Activated T-cell treated with anti-CD3 and anti-CD28 coated beads, Interleukin-2, amount 50 U/mL, for 4 hours (primary cell): Measurements from ENCODE around the gene HPCAL1. TPM values are rescaled to one million over a fixed set of nuclear protein-coding genes. Genes with fewer than 3 reads are reported as not detected.

Source experiments
- ATAC-seq, 2 donors: fragments of 200-7000 bp; cut with Tn5 transposase; one replicate each; pipeline ENCODE4 v1.10.0; 2021
- DNase-seq: peaks from one replicate; pipeline ENCODE4 v3.0.0-alpha.2; 2020
- H3K27me3 Mint-ChIP-seq: one replicate; pipeline ENCODE4 v1.8.0; 2021; ENCODE audit warnings: low read depth, mixed read lengths
- H3K36me3 Mint-ChIP-seq: one replicate; pipeline ENCODE4 v1.8.0; 2022; ENCODE audit warnings: mixed read lengths; ENCODE audit not compliant: insufficient read depth
- H3K4me1 Mint-ChIP-seq: one replicate; pipeline ENCODE4 v1.8.0; 2021; ENCODE audit warnings: low read depth, mixed read lengths
- H3K4me3 Mint-ChIP-seq: one replicate; pipeline ENCODE4 v1.8.0; 2021; ENCODE audit warnings: mild to moderate bottlenecking, moderate library complexity, mixed read lengths
- H3K9me3 Mint-ChIP-seq: one replicate; pipeline ENCODE4 v1.8.0; 2021; ENCODE audit warnings: mixed read lengths
- total RNA-seq, 3 donors: library from RNA; stranded (reverse); gene quantifications; one replicate each; pipeline ENCODE4 v1.2.1, GENCODE V29; 2021

Gene HPCAL1
- total RNA-seq, 3 donors from 2014 or later: 40.8 to 44.7 (median 43.3) TPM

DNA sequence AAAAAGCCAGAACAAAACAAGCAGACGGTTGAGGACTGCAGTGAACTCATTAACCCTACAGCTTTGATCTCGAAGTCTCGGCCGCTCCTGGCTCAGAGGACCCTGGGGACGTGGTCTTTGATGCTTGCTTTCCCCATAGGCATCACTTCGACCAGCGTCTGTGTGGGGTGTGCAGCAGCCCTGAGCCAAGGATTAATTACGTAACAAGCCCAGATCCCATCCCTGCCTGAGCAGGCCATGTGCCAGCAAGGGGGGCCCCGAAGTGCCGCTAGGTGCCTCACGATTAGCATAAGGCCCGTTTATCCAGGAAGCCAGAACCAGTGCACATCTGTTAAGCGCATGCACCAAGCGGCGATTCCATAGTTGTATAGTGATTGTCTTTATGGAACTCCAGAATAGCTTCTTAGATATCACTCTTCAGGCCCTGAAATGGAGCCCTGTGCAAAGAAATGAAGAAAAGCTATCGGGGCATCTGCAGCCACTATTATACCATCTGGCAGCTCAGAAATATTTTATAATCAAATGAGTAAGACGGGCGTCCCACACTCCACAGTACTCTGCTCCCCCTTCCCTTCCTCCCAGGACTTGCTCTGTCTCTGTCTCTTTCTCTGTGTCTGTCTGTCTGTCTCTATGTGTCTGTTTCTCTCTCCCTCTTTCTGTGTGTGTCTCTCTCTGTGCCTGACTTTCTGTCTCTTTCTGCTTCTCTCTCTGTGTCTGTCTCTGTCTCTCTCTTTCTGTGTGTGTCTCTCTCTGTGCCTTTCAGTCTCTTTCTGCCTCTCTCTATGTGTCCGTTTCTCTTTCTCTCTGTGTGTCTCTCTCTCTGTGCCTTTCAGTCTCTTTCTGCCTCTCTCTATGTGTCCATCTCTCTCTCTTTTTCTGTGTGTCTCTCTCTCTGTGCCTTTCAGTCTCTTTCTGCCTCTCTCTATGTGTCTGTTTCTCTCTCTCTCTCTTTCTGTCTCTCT, 41.7 kb downstream of the HPCAL1 start:
- no peaks in the 10 kb centered on the region for H3K27me3 Mint-ChIP-seq
- H3K4me1 Mint-ChIP-seq: peaks cover 64% of the 10 kb centered on the region
- DNase-seq (no peak), ATAC-seq (no peak)
- H3K4me3 Mint-ChIP-seq: no peak overlapping the region
- no peaks in the 10 kb centered on the region for H3K9me3 Mint-ChIP-seq
- no peaks in the 10 kb centered on the region for H3K36me3 Mint-ChIP-seq

DNA sequence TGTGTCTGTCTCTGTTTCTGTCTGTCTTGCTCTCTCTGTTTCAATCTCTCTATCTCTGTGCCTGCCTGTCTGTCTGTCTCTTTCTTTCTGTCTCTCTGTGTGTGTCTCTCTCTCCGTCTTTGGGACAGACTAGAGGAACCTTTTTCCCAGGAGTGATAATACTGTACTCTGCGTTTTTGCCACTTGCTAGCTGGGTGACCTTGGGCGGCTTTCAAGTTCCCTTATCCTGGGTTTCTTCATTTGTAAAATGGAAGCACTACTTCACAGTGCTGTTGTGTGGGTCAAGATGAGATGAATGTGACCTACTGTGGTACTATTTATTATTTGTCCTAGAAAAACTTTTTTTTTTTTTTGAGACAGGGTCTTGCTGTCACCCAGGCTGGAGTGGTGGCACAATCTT, 42.4 kb downstream of the HPCAL1 start:
- Mint-ChIP-seq H3K36me3 (peaks cover 2% of the 10 kb centered on the region), H3K4me1 (peaks cover 60% of the 10 kb centered on the region), H3K9me3 (no peaks in the 10 kb centered on the region), H3K27me3 (no peaks in the 10 kb centered on the region), H3K4me3 (no peak overlapping the region)
- DNase-seq (no peak), ATAC-seq (no peak)

DNA sequence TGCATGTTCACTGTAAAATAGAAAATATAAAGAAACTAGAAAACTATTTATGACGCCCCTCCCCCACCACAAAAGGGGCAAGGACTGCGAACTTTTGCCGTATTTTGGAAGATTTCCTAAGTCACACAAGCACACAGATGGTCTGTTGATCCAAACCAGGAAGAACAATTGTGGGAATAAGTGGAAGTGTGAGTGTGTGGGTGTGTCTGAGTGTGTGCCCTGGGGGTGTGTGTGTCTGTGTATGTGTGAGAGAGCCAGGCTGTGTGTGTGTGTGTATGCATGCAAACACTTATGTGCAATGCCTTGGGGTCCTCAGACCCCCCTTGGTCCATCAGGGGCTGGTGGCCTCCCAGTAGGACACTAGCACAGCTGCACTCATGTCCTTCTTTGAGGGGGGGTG, 43.1 kb downstream of the HPCAL1 start:
- no peak overlapping the region for H3K4me3 Mint-ChIP-seq
- H3K4me1 Mint-ChIP-seq: peaks cover 61% of the 10 kb centered on the region
- H3K27me3 Mint-ChIP-seq: no peaks in the 10 kb centered on the region
- peaks cover 2% of the 10 kb centered on the region for H3K36me3 Mint-ChIP-seq
- ATAC-seq (no peak), DNase-seq (no peak)
- H3K9me3 Mint-ChIP-seq: no peaks in the 10 kb centered on the region

DNA sequence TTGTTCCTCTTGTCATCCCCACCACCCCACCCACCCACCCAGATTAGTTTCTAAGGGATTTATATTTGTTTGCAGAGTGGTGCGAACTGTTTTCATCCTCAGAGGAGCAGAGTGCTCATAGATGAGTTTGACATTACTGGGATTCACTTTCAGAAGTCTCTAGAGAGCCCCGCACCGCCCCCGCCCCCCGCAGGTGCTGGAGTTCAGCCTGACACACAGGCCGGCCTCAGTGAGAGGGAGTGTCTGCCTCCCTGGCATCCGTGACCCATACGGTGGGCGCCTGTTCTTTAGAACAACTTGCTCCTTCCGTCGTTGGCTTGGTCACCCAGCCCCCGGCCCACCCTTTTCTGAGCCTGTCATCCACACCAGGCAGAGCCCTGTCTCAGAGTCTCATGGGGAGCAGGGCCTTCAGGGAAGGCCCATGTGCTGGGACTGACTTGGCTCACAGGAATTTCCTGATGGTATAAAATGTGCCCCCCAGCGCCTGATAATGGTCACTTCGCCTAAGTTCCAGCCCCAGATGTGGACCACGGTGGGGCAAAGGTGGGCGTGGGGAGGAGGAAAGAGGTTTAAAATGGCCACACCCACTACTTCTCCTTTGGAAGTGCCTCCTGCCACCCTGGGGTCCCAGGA, 44.3 kb downstream of the HPCAL1 start:
- DNase-seq (no peak), ATAC-seq (peak in 1 of 2 donors; percentile 50)
- peaks cover 2% of the 10 kb centered on the region for H3K36me3 Mint-ChIP-seq
- H3K9me3 Mint-ChIP-seq: no peaks in the 10 kb centered on the region
- no peak overlapping the region for H3K4me3 Mint-ChIP-seq
- H3K4me1 Mint-ChIP-seq: peaks cover 63% of the 10 kb centered on the region
- no peaks in the 10 kb centered on the region for H3K27me3 Mint-ChIP-seq

DNA sequence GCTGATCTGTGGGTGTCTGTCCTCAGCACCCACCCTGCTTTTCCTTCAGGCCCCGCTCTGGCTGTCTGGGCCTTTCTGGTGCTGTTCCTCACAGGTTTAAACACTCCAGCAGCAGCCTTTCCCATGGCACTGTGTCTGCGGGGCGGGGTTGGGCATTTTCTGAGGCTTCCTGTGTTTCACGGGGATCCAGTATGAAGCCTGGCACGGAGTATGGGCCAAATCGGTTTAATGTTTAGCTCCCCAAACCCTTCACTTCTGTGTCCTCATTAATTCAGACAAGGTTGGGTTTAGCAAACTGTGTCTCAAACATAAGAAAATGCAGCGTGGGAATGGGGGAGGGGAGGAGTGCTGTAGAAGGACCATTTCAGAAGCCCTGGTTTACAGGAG, 44.9 kb downstream of the HPCAL1 start:
- H3K4me3 Mint-ChIP-seq: no peak overlapping the region
- peaks cover 2% of the 10 kb centered on the region for H3K36me3 Mint-ChIP-seq
- peaks cover 68% of the 10 kb centered on the region for H3K4me1 Mint-ChIP-seq
- no peaks in the 10 kb centered on the region for H3K27me3 Mint-ChIP-seq
- ATAC-seq (no peak), DNase-seq (no peak)
- H3K9me3 Mint-ChIP-seq: no peaks in the 10 kb centered on the region

DNA sequence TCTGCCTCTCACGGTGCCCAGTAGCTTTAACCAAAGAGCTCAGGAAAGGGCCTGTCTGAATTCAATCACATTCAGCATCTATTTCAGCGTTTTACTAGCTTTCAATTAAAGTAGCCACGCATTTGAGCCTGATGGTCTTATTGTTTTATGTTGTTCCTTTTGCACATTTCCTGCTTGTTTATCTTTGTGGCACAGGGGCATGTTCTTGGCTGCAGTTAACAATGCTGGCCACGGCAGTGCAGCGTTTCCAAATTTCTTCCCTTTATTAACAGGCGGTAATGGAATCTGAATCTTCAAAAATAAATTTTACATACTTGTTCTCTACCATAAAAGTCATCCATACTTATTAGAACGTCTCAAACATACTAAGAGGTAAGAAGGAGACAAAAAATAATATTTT, 46.2 kb downstream of the HPCAL1 start:
- no peak for DNase-seq
- Mint-ChIP-seq H3K27me3 (no peaks in the 10 kb centered on the region), H3K9me3 (no peaks in the 10 kb centered on the region), H3K4me3 (no peak overlapping the region), H3K4me1 (peaks cover 60% of the 10 kb centered on the region), H3K36me3 (peaks cover 4% of the 10 kb centered on the region)
- no peak for ATAC-seq

DNA sequence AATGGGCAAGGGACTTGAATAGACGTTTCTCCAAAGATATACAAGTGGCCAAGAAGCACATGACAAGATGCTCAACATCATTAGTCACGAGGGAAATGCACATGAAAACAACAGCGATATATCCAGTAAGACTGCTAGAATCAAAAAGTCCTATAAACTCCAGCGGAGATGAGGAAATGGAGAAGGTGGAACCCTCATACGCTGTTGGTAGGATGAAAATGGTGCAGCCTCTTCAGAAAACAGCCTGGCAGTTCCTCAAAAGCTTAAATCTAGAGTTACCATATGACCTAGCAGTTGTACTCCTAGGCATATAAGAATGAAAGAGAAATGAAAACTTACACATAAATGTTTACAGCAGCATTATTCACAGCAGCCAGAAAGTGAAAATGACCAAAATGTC, 48.1 kb downstream of the HPCAL1 start:
- H3K4me3 Mint-ChIP-seq: no peak overlapping the region
- H3K36me3 Mint-ChIP-seq: peaks cover 12% of the 10 kb centered on the region
- DNase-seq (no peak), ATAC-seq (peak; percentile 46 to 65)
- no peaks in the 10 kb centered on the region for H3K27me3 Mint-ChIP-seq
- no peaks in the 10 kb centered on the region for H3K9me3 Mint-ChIP-seq
- H3K4me1 Mint-ChIP-seq: peaks cover 56% of the 10 kb centered on the region

DNA sequence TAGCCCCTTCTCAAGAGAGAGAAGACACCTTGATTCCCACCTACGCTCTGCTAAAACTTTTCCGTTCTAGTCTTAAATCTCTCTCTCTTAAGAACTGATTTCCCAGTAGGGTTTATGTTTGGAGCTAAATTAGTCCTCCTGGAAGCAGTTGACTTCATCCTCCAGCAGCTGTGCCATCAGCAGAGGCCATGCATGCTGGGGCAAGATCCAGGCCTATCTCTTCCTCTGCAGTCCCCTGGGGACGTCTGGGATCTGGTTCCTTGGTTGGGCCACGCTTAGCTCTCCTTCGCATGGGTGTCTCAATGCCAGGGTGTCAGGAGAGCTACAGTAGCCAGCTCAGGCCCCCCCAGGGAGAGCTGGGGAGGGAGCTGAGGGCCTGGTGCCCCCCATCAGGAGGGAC, 49.7 kb downstream of the HPCAL1 start:
- H3K27me3 Mint-ChIP-seq: no peaks in the 10 kb centered on the region
- H3K36me3 Mint-ChIP-seq: peaks cover 12% of the 10 kb centered on the region
- peaks cover 57% of the 10 kb centered on the region for H3K4me1 Mint-ChIP-seq
- no peak for ATAC-seq
- no peaks in the 10 kb centered on the region for H3K9me3 Mint-ChIP-seq
- no peak overlapping the region for H3K4me3 Mint-ChIP-seq
- no peak for DNase-seq

DNA sequence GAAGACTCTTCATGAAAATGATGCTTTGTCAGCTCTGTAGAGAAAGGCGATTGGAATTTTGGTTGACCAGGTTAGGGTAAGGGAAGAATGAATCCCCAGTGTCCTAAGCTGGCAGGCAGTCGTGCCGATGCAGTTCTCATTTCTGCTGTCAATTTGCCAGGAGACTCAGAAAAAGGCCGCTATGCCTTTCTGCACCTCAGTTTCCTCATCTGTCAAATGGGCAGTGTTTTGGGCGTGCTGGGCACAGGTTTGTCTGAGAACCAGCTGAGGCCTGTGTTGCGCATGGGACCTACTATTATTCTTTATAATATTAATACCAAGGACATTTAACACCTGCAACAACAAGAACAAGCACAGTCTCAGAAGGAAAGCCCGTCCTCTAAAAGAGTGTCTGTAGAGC, 50.3 kb downstream of the HPCAL1 start:
- Mint-ChIP-seq H3K4me3 (no peak overlapping the region), H3K27me3 (no peaks in the 10 kb centered on the region), H3K4me1 (peaks cover 53% of the 10 kb centered on the region), H3K36me3 (peaks cover 12% of the 10 kb centered on the region), H3K9me3 (no peaks in the 10 kb centered on the region)
- DNase-seq: no peak
- no peak for ATAC-seq

DNA sequence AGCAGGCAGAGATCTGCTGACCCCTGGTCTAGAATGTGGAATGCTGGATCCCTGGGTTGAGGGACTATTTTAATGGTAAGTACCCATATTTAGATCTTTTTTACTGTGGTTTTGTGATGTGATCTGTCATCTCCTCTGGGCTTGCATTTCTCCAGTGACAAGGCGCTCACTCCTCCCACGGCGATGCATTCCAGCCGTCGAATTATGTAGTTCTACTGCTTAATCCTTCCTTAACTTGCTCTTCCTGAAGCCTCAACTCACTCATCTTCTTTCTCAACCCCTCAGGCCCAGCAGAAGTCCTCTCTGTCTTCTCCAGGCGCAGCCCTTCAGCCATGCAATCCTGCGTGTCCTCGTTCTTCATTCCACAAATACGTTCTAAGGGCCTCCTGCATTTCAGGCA, 51.2 kb downstream of the HPCAL1 start:
- Mint-ChIP-seq H3K4me1 (peaks cover 50% of the 10 kb centered on the region), H3K36me3 (peaks cover 12% of the 10 kb centered on the region), H3K4me3 (no peak overlapping the region), H3K27me3 (no peaks in the 10 kb centered on the region), H3K9me3 (no peaks in the 10 kb centered on the region)
- ATAC-seq (no peak), DNase-seq (no peak)

DNA sequence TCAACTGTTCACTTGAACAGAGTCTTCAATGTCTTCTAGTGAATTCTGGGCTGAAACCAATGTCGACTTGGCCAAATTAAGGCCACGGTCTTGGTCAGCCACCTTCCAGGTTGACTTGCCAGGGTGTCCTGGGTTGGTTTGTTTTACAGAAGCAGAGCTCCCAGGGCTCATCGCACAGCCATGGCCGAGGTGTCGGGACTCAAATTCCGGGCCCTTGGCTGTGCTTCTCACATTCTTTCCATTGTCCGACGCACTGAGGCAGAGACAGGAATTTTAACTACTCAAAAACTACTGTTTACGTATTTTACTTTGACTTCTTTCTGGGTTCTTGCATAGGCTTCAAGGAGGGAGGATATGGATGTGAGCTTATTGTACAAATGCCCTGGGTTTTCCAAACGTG, 51.7 kb downstream of the HPCAL1 start:
- Mint-ChIP-seq H3K36me3 (peaks cover 12% of the 10 kb centered on the region), H3K4me3 (no peak overlapping the region), H3K27me3 (no peaks in the 10 kb centered on the region), H3K9me3 (no peaks in the 10 kb centered on the region), H3K4me1 (peaks cover 47% of the 10 kb centered on the region)
- DNase-seq (no peak), ATAC-seq (no peak)

DNA sequence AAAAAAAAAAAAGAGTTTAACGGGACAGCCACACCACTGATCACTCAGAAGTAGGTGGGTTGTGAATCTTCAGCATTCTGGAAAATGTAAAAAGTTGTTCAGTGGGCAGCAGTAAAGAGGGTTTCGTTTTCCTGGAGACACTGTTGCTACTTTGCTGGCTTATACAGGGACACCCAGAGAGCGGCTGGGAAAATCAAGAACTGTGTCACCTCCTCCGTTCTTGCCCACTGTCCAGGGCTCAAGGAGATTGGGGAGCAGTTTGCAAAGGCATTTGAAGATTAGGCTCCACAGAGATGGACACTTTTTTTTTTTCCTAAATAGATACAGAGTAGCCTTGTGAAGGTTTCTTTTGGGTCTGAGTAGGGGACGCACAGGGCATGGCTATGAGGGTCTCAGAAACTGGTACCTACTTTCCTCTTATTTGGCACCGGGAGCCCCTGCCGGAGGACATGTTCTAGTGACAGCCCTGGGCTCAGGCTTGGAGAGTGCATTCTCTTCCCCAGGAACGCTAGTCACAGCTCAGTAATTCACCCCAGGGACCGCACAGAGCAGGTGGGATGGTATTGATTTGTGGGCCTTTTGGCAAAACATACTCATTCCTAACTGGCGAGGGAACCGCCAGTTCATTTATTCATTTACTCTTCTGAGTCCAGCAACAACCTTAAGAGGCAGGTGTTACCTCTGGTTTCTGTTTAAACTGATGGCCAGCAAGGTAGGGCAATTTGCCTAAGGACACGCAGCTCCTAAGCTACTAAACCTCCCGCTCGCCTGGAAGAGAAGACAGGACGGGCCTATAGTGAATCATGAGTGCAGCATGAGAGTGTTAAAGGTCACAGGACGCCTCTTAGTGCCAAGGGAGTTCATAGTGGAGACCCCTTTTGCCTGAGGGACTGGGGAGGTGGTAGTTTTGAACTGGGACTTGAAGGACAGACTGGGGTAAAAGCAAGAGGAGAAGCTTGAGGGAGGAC, 53.1 kb downstream of the HPCAL1 start:
- H3K36me3 Mint-ChIP-seq: peaks cover 10% of the 10 kb centered on the region
- no peak overlapping the region for H3K4me3 Mint-ChIP-seq
- H3K9me3 Mint-ChIP-seq: no peaks in the 10 kb centered on the region
- DNase-seq (no peak), ATAC-seq (no peak)
- H3K27me3 Mint-ChIP-seq: no peaks in the 10 kb centered on the region
- peaks cover 43% of the 10 kb centered on the region for H3K4me1 Mint-ChIP-seq

DNA sequence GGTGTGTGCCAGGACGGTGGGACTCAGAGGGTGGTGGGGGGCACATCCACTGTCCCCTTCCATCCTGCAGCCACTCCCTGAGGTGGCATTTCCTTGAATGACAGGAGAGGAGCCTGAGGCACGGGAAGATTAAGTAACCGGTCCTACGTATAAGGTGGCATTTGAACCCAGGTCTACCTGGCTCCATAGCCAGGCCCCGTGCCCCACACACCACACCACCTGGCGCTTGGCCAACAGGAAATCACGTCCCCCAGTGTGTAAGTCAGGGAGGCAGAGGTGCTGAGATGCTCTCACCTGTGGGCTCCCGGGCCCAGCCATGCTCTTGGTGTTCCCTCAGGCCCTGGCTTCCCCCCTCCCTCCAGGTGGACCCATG, 53.7 kb downstream of the HPCAL1 start:
- Mint-ChIP-seq H3K4me1 (peaks cover 42% of the 10 kb centered on the region), H3K36me3 (peaks cover 10% of the 10 kb centered on the region), H3K27me3 (no peaks in the 10 kb centered on the region), H3K4me3 (no peak overlapping the region), H3K9me3 (no peaks in the 10 kb centered on the region)
- ATAC-seq: peak in 1 of 2 donors; percentile 21
- DNase-seq: no peak
